GM12891 (cell line): ENCODE measurements around the gene PIGU.

Experiments used
- PAX5 ChIP-seq: IDR thresholded peaks from 2 replicates; pipeline ENCODE4 v1.6.1; 2011; ENCODE audit warnings: low read length, moderate library complexity, mild to moderate bottlenecking; ENCODE audit not compliant: insufficient read depth, severe bottlenecking
- POLR2A ChIP-seq: IDR thresholded peaks from 2 replicates; pipeline ENCODE4 v1.6.1; 2011; ENCODE audit warnings: low read depth, low read length, control low read depth
- POLR2AphosphoS5 ChIP-seq: IDR thresholded peaks from 2 replicates; pipeline ENCODE4 v1.6.1; 2011; ENCODE audit warnings: low read depth, low read length, control low read depth
- SPI1 ChIP-seq: IDR thresholded peaks from 2 replicates; pipeline ENCODE4 v1.6.1; 2011; ENCODE audit warnings: low read depth, low read length, control low read depth
- TAF1 ChIP-seq: IDR thresholded peaks from 2 replicates; pipeline ENCODE4 v1.6.1; 2011; ENCODE audit warnings: low read depth, low read length, control low read depth

GRCh38 chr20:34546751-34547181, 130.1 kb downstream of the PIGU start:
- no peak for TF ChIP-seq SPI1
- TF ChIP-seq TAF1: no peak
- TF ChIP-seq POLR2A: no peak
- no peak for TF ChIP-seq POLR2AphosphoS5
- TF ChIP-seq PAX5: no peak
